PC-9 (cell line): ENCODE data around the gene GAD1. TPM values are rescaled to one million over a fixed set of nuclear protein-coding genes. Genes with fewer than 3 reads are reported as not detected.

Experiments used
- BruUV-seq: library from RNA; stranded (reverse); fragments of 400-500 nt; replicated peaks from 2 replicates; lab custom pipeline; 2021; lab: Mats Ljungman, UMichigan
- CTCF ChIA-PET: fragments of 300-600 bp; sonication (Branson Sonifier 250); formaldehyde crosslinking; loops from one replicate; lab custom pipeline; 2022; ENCODE audit warnings: antibody characterized with exemption; lab: Charles Lee
- POLR2A ChIA-PET: fragments of 300-600 bp; sonication (Branson Sonifier 250); formaldehyde crosslinking; loops from one replicate; lab custom pipeline; 2022; ENCODE audit warnings: antibody characterized with exemption; ENCODE audit not compliant: unreplicated experiment; lab: Charles Lee
- DNase-seq, 2 experiments: peaks; one replicate each; pipeline versions ENCODE4 v3.0.0 to v3.0.0-alpha.2; 2015 to 2022; ENCODE audit warnings: mixed read lengths in 1 of 2
- H2AFZ ChIP-seq: fragments of 200-600 bp; sonication (generic); 2 replicates; pipeline ENCODE4 v1.8.1; 2017; ENCODE audit warnings: antibody characterized with exemption
- H3F3A ChIP-seq: fragments of 200-600 bp; sonication (generic); 2 replicates; pipeline ENCODE4 v1.8.1; 2017; ENCODE audit warnings: antibody characterized with exemption, mild to moderate bottlenecking, low read depth; ENCODE audit not compliant: insufficient read depth
- H3K27ac ChIP-seq: fragments of 200-600 bp; sonication (generic); 2 replicates; pipeline ENCODE4 v1.6.1; 2016; ENCODE audit warnings: mixed run types
- H3K27me3 ChIP-seq: fragments of 200-600 bp; sonication (generic); 2 replicates; pipeline ENCODE4 v1.6.1; 2016; ENCODE audit warnings: low read depth, mixed run types; ENCODE audit not compliant: insufficient read depth
- H3K36me3 ChIP-seq: fragments of 200-600 bp; sonication (generic); 2 replicates; pipeline ENCODE4 v1.6.1; 2016; ENCODE audit warnings: low read depth, mixed run types
- H3K4me1 ChIP-seq: fragments of 200-600 bp; sonication (generic); replicated peaks from 2 replicates; pipeline ENCODE4 v1.6.1; 2016; ENCODE audit warnings: mixed run types; ENCODE audit not compliant: insufficient read depth
- H3K4me2 ChIP-seq: fragments of 200-600 bp; sonication (generic); 2 replicates; pipeline ENCODE4 v1.6.1; 2017; ENCODE audit warnings: mixed run types
- H3K4me3 ChIP-seq: fragments of 200-600 bp; sonication (generic); 2 replicates; pipeline ENCODE4 v1.6.1; 2016; ENCODE audit warnings: mixed run types
- H3K79me2 ChIP-seq: fragments of 200-600 bp; sonication (generic); 2 replicates; pipeline ENCODE4 v1.6.1; 2017; ENCODE audit warnings: low read depth, mixed run types
- H3K9me2 ChIP-seq: fragments of 200-600 bp; sonication (generic); 2 replicates; pipeline ENCODE4 v1.8.1; 2017; ENCODE audit warnings: mild to moderate bottlenecking; ENCODE audit not compliant: insufficient read depth
- H3K9me3 ChIP-seq: fragments of 200-600 bp; sonication (generic); 2 replicates; pipeline ENCODE4 v1.8.1; 2016; ENCODE audit warnings: low read depth; ENCODE audit not compliant: insufficient read depth
- H4K20me1 ChIP-seq: fragments of 200-600 bp; sonication (generic); 2 replicates; pipeline ENCODE4 v1.8.1; 2017; ENCODE audit not compliant: insufficient read depth
- CTCF ChIP-seq: fragments of 200-600 bp; sonication (generic); conservative IDR thresholded peaks from 2 replicates; pipeline ENCODE4 v1.6.1; 2017; ENCODE audit warnings: mixed run types, antibody characterized with exemption, mild to moderate bottlenecking, moderate library complexity
- EZH2 ChIP-seq: fragments of 200-600 bp; sonication (generic); IDR thresholded peaks from 2 replicates; pipeline ENCODE4 v1.8.0; 2017; ENCODE audit warnings: antibody characterized with exemption, low read depth
- intact Hi-C: fragments of 100-400 bp; cut with micrococcal nuclease; formaldehyde crosslinking; loops from one replicate; pipeline ENCODE4 v1.10.0; 2022; ENCODE audit not compliant: unreplicated experiment
- total RNA-seq: library from RNA; stranded (reverse); gene quantifications from 2 replicates; pipeline ENCODE4 v1.2.3, GENCODE V29; 2021

The GAD1 gene
- total RNA-seq, 1 experiment from 2014 or later: 3.5 TPM

- Histone ChIP-seq H4K20me1 (no peaks in the 10 kb centered on the region), H3K4me2 (no peak overlapping the region), H2AFZ (no peak overlapping the region), H3K4me1 (no peaks in the 10 kb centered on the region), H3K9me3 (no peaks in the 10 kb centered on the region), H3K27me3 (no peaks in the 10 kb centered on the region; the same call in 1 of the 2 replicates), H3K4me3 (no peak overlapping the region), H3K27ac (no peak overlapping the region), H3K36me3 (no peaks in the 10 kb centered on the region), H3K79me2 (no peaks in the 10 kb centered on the region), H3F3A (no peaks in the 10 kb centered on the region), H3K9me2 (no peaks in the 10 kb centered on the region)
- no peak for DNase-seq
- ChIA-PET CTCF (no interaction called here), POLR2A (no interaction called here)
- TF ChIP-seq CTCF: no peak
- TF ChIP-seq EZH2: no peak
- BruUV-seq: no TSS peak
- intact Hi-C loops: no loop called here
Measured at GRCh38 chr2:170896622-170897021, 79.9 kb downstream of the GAD1 start.

GRCh38 chr2:170897108-170897507, 80.4 kb downstream of the GAD1 start:
- ChIA-PET CTCF (no interaction called here), POLR2A (no interaction called here)
- Histone ChIP-seq H3K36me3 (no peaks in the 10 kb centered on the region), H3K4me3 (no peak overlapping the region), H2AFZ (no peak overlapping the region), H4K20me1 (no peaks in the 10 kb centered on the region), H3K79me2 (no peaks in the 10 kb centered on the region), H3K9me3 (no peaks in the 10 kb centered on the region), H3K4me2 (no peak overlapping the region), H3K27me3 (no peaks in the 10 kb centered on the region), H3K4me1 (no peaks in the 10 kb centered on the region), H3F3A (no peaks in the 10 kb centered on the region), H3K27ac (no peak overlapping the region), H3K9me2 (no peaks in the 10 kb centered on the region)
- no peak for DNase-seq
- TF ChIP-seq EZH2 (no peak), CTCF (no peak)
- intact Hi-C loops: no loop called here
- BruUV-seq: no TSS peak

GRCh38 chr2:170905864-170906263, 89.2 kb downstream of the GAD1 start:
- Histone ChIP-seq H3K4me2 (no peak overlapping the region), H4K20me1 (no peaks in the 10 kb centered on the region), H3K27me3 (peaks cover 15% of the 10 kb centered on the region), H3K36me3 (no peaks in the 10 kb centered on the region), H3K9me2 (no peaks in the 10 kb centered on the region), H3K79me2 (no peaks in the 10 kb centered on the region), H3K9me3 (peaks cover 12% of the 10 kb centered on the region), H3K4me1 (no peaks in the 10 kb centered on the region), H3K4me3 (no peak overlapping the region), H3F3A (no peaks in the 10 kb centered on the region), H2AFZ (no peak overlapping the region), H3K27ac (no peak overlapping the region)
- intact Hi-C loops: no loop called here
- DNase-seq: no peak
- ChIA-PET CTCF (no interaction called here), POLR2A (no interaction called here)
- BruUV-seq: no TSS peak
- TF ChIP-seq CTCF: no peak
- TF ChIP-seq EZH2: no peak

Other genes with a start within 250 kb of the GAD1 start
- gene SP5, start 101.5 kb upstream of the GAD1 start, total RNA-seq: 1.9 and 7.3 TPM in 2 replicates
- gene ERICH2, start 46.5 kb upstream of the GAD1 start, total RNA-seq: 1.7 and 2.0 TPM in 2 replicates
- 74.7 and 110 TPM in 2 replicates for gene GORASP2, start 112.4 kb downstream of the GAD1 start, total RNA-seq